GM13976 (cell line): Measurements from ENCODE around the gene TTC7B.

Experiments used
- DNase-seq: peaks from one replicate; pipeline ENCODE4 v3.0.0; 2012; ENCODE audit warnings: low spot score
- CTCF ChIP-seq: IDR thresholded peaks from 2 replicates; pipeline ENCODE4 v1.5.1; 2012; ENCODE audit warnings: borderline replicate concordance, mild to moderate bottlenecking; ENCODE audit not compliant: insufficient read depth; ENCODE audit errors: extremely low read depth, missing control alignments, control extremely low read depth
- in situ Hi-C: fragments of 300-500 bp; cut with MboI; formaldehyde crosslinking; loops from one replicate; pipeline ENCODE4 v1.12.0; 2022; ENCODE audit warnings: low sequenced_read_pairs, mixed read lengths, inconsistent platforms; ENCODE audit not compliant: unreplicated experiment

The TTC7B gene

GRCh38 chr14:90506748-90507147, 309.5 kb downstream of the TTC7B start:
- DNase-seq = no peak
- in situ Hi-C loops = no loop called here
- no peak for TF ChIP-seq CTCF

GRCh38 chr14:90505531-90505930, 310.7 kb downstream of the TTC7B start:
- in situ Hi-C loops = no loop called here
- TF ChIP-seq CTCF = no peak
- DNase-seq = no peak

GRCh38 chr14:90504643-90505042, 311.6 kb downstream of the TTC7B start:
- DNase-seq = no peak
- TF ChIP-seq CTCF = no peak
- in situ Hi-C loops = no loop called here

GRCh38 chr14:90503582-90503981, 312.6 kb downstream of the TTC7B start:
- DNase-seq = no peak

GRCh38 chr14:90502760-90503159, 313.5 kb downstream of the TTC7B start:
- in situ Hi-C loops = no loop called here
- TF ChIP-seq CTCF = no peak
- no peak for DNase-seq

More at GRCh38 chr14:90503582-90503981, 312.6 kb downstream of the TTC7B start:
- no peak for TF ChIP-seq CTCF
- in situ Hi-C loops = no loop called here

GRCh38 chr14:90500665-90501370, 315.4 kb downstream of the TTC7B start:
- no peak for TF ChIP-seq CTCF
- no peak for DNase-seq
- in situ Hi-C loops = no loop called here
